ENCODE measurements around the gene LGALS12.

LGALS12 gene

DNA sequence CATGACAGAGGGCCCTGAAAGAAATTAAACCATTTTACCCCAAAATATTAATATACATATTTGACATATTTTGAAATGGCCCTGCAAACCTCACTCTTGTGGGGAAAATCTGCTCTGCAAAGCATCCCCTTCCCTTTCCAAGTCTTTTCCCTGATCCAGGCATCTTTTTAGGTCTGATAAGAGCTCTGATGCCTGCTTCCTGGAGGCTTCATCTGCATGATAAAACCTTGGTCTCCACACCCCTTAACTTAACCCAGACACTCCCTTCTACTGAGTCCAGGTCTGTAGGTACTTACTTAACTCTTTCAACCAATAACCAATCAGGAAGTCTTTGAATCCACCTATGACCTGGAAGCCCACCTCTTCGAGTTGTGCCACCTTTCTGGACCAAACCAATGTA, 1.8 kb upstream of the LGALS12 start:
- no peak for ATAC-seq
- TF ChIP-seq, protein P1, sequence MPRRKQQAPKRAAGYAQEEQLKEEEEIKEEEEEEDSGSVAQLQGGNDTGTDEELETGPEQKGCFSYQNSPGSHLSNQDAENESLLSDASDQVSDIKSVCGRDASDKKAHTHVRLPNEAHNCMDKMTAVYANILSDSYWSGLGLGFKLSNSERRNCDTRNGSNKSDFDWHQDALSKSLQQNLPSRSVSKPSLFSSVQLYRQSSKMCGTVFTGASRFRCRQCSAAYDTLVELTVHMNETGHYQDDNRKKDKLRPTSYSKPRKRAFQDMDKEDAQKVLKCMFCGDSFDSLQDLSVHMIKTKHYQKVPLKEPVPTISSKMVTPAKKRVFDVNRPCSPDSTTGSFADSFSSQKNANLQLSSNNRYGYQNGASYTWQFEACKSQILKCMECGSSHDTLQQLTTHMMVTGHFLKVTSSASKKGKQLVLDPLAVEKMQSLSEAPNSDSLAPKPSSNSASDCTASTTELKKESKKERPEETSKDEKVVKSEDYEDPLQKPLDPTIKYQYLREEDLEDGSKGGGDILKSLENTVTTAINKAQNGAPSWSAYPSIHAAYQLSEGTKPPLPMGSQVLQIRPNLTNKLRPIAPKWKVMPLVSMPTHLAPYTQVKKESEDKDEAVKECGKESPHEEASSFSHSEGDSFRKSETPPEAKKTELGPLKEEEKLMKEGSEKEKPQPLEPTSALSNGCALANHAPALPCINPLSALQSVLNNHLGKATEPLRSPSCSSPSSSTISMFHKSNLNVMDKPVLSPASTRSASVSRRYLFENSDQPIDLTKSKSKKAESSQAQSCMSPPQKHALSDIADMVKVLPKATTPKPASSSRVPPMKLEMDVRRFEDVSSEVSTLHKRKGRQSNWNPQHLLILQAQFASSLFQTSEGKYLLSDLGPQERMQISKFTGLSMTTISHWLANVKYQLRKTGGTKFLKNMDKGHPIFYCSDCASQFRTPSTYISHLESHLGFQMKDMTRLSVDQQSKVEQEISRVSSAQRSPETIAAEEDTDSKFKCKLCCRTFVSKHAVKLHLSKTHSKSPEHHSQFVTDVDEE (CRISPR knock-in tag; IDR thresholded peaks at IDR 0.05) = no peak
- TF ChIP-seq OSR1 (CRISPR knock-in tag; IDR thresholded peaks at IDR 0.05) (no peak), TOX (CRISPR knock-in tag; IDR thresholded peaks at IDR 0.05; ENCODE audit: borderline replicate concordance) (no peak), RARB (CRISPR knock-in tag; IDR thresholded peaks at IDR 0.05) (no peak), ESRRG (CRISPR knock-in tag; IDR thresholded peaks at IDR 0.05) (no peak), BACH2 (CRISPR knock-in tag; IDR thresholded peaks at IDR 0.05; ENCODE audit: borderline replicate concordance) (no peak), ARNTL (CRISPR knock-in tag; IDR thresholded peaks at IDR 0.05; ENCODE audit: borderline replicate concordance, low read depth) (no peak)
- TF ChIP-seq, protein P2, sequence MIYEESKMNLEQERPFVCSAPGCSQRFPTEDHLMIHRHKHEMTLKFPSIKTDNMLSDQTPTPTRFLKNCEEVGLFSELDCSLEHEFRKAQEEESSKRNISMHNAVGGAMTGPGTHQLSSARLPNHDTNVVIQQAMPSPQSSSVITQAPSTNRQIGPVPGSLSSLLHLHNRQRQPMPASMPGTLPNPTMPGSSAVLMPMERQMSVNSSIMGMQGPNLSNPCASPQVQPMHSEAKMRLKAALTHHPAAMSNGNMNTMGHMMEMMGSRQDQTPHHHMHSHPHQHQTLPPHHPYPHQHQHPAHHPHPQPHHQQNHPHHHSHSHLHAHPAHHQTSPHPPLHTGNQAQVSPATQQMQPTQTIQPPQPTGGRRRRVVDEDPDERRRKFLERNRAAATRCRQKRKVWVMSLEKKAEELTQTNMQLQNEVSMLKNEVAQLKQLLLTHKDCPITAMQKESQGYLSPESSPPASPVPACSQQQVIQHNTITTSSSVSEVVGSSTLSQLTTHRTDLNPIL (CRISPR knock-in tag; IDR thresholded peaks at IDR 0.05; ENCODE audit: low read depth) = no peak

DNA sequence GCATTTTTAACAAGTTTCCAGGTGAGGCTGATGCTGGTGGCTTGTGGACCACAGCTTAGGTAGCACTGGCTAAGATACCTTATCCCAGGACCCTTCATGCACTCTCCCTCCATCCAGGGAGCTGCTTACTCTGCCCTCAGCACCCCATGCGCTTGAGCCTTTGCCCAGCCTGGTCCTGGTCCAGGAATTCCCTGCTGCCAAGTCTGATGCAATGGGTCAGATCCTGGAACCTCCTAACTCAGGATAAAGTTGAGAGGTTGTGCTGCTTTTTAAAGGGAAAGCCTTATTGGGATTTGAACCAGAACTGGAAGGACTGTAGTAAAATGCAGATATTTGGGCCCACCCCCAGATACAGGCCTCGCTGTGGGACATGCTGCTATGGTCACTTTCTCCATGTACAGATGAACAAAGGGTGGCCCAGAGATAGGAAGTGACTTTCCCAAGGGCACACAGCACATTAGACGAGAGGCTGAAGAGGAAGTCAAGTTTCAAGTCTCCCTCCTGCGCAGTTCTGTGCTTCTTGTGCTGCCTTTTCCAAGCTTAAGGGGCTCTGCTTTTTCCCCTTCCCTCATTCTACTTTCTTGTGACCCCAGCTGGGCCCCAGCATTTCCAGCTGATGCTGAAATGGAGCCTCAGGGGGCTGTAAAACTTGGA, 824 bp upstream of the LGALS12 start:
- TF ChIP-seq OSR1 (CRISPR knock-in tag; IDR thresholded peaks at IDR 0.05) = no peak
- no peak for ATAC-seq

DNA sequence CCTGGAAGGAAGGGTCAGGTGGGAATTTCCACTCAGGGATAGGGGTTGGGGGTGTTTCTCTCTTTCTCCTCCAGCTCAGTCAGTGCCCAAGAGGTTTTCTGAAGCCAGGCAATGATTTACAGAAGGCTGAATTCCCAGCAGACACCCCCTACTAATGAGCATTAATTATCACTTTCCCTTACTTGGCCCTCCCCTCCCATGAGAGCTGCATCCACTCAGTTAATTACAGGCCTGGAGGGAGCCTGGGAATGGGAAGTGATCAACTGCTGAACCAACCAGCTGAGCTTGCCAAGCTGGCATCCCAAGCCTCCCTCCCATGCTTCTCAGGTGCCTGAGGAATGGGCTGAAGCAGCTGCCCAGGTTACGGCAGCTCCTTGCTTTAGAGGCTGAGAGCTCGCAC, 992 bp downstream of the LGALS12 start:
- ATAC-seq = no peak
- TF ChIP-seq ZNF565 (CRISPR knock-in tag; conservative IDR thresholded peaks at IDR 0.05; ENCODE audit: low read depth) (no peak), PPARA (CRISPR knock-in tag; IDR thresholded peaks at IDR 0.05; ENCODE audit: borderline replicate concordance) (no peak), ZFP30 (CRISPR knock-in tag; IDR thresholded peaks at IDR 0.05) (no peak), RARB (CRISPR knock-in tag; IDR thresholded peaks at IDR 0.05) (no peak), SNAI2 (CRISPR knock-in tag; IDR thresholded peaks at IDR 0.05) (no peak), ISL1 (CRISPR knock-in tag; IDR thresholded peaks at IDR 0.05) (no peak), GLIS3 (CRISPR knock-in tag; IDR thresholded peaks at IDR 0.05) (no peak), ZNF70 (CRISPR knock-in tag; IDR thresholded peaks at IDR 0.05) (no peak), ESRRG (CRISPR knock-in tag; IDR thresholded peaks at IDR 0.05) (no peak), BACH2 (CRISPR knock-in tag; IDR thresholded peaks at IDR 0.05; ENCODE audit: borderline replicate concordance) (no peak), ZC3H10 (CRISPR knock-in tag; IDR thresholded peaks at IDR 0.05) (no peak), ARNTL (CRISPR knock-in tag; IDR thresholded peaks at IDR 0.05; ENCODE audit: borderline replicate concordance, low read depth) (no peak), OSR1 (CRISPR knock-in tag; IDR thresholded peaks at IDR 0.05) (no peak)
- TF ChIP-seq, protein P3, sequence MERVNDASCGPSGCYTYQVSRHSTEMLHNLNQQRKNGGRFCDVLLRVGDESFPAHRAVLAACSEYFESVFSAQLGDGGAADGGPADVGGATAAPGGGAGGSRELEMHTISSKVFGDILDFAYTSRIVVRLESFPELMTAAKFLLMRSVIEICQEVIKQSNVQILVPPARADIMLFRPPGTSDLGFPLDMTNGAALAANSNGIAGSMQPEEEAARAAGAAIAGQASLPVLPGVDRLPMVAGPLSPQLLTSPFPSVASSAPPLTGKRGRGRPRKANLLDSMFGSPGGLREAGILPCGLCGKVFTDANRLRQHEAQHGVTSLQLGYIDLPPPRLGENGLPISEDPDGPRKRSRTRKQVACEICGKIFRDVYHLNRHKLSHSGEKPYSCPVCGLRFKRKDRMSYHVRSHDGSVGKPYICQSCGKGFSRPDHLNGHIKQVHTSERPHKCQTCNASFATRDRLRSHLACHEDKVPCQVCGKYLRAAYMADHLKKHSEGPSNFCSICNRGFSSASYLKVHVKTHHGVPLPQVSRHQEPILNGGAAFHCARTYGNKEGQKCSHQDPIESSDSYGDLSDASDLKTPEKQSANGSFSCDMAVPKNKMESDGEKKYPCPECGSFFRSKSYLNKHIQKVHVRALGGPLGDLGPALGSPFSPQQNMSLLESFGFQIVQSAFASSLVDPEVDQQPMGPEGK (CRISPR knock-in tag; IDR thresholded peaks at IDR 0.05; ENCODE audit: borderline replicate concordance) = no peak
- TF ChIP-seq, protein P1 (CRISPR knock-in tag; IDR thresholded peaks at IDR 0.05) = no peak
- TF ChIP-seq, protein P4, sequence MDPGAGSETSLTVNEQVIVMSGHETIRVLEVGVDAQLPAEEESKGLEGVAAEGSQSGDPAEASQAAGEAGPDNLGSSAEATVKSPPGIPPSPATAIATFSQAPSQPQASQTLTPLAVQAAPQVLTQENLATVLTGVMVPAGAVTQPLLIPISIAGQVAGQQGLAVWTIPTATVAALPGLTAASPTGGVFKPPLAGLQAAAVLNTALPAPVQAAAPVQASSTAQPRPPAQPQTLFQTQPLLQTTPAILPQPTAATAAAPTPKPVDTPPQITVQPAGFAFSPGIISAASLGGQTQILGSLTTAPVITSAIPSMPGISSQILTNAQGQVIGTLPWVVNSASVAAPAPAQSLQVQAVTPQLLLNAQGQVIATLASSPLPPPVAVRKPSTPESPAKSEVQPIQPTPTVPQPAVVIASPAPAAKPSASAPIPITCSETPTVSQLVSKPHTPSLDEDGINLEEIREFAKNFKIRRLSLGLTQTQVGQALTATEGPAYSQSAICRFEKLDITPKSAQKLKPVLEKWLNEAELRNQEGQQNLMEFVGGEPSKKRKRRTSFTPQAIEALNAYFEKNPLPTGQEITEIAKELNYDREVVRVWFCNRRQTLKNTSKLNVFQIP (CRISPR knock-in tag; IDR thresholded peaks at IDR 0.05; ENCODE audit: borderline replicate concordance, low read depth) = no peak
- TF ChIP-seq, protein P5, sequence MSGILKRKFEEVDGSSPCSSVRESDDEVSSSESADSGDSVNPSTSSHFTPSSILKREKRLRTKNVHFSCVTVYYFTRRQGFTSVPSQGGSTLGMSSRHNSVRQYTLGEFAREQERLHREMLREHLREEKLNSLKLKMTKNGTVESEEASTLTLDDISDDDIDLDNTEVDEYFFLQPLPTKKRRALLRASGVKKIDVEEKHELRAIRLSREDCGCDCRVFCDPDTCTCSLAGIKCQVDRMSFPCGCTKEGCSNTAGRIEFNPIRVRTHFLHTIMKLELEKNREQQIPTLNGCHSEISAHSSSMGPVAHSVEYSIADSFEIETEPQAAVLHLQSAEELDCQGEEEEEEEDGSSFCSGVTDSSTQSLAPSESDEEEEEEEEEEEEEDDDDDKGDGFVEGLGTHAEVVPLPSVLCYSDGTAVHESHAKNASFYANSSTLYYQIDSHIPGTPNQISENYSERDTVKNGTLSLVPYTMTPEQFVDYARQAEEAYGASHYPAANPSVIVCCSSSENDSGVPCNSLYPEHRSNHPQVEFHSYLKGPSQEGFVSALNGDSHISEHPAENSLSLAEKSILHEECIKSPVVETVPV (CRISPR knock-in tag; IDR thresholded peaks at IDR 0.05) = no peak
- TF ChIP-seq, protein P2 (CRISPR knock-in tag; IDR thresholded peaks at IDR 0.05; ENCODE audit: low read depth) = no peak

Measured in SK-N-SH treated with all-trans-retinoic acid at 6 μM for 48 hours (cell line).